OCI-LY3 (cell line): ENCODE data around the gene SGPL1.

ENCODE experiments used
- H2AFZ ChIP-seq: fragments of 200-600, 300-600 bp; shearing (Covaris generic); 2 replicates; pipeline ENCODE4 v1.6.0; 2014; ENCODE audit warnings: antibody characterized with exemption, low read depth, low read length
- H3K27ac ChIP-seq: fragments of 200-600, 300-600 bp; sonication (generic); 2 replicates; pipeline ENCODE4 v1.5.1; 2014; ENCODE audit warnings: mild to moderate bottlenecking, low read length, moderate library complexity, mixed read lengths
- H3K27me3 ChIP-seq: fragments of 200-600, 300-600 bp; sonication (generic); 2 replicates; pipeline ENCODE4 v1.6.1; 2014; ENCODE audit warnings: low read depth, low read length, mixed read lengths
- H3K36me3 ChIP-seq: fragments of 200-600, 300-600 bp; sonication (generic); replicated peaks from 2 replicates; pipeline ENCODE3; 2014; ENCODE audit warnings: low read depth, low read length, mixed read lengths
- H3K4me1 ChIP-seq: fragments of 300-600, 200-600 bp; sonication (generic); 2 replicates; pipeline ENCODE4 v1.6.1; 2014; ENCODE audit warnings: low read length, mixed read lengths
- H3K4me2 ChIP-seq: fragments of 200-600, 300-600 bp; sonication (generic); 2 replicates; pipeline ENCODE4 v1.6.1; 2014; ENCODE audit warnings: low read length, mixed read lengths
- H3K4me3 ChIP-seq: fragments of 300-600, 200-600 bp; sonication (generic); 2 replicates; pipeline ENCODE4 v1.5.1; 2014; ENCODE audit warnings: antibody characterized with exemption, mild to moderate bottlenecking, low read length, moderate library complexity
- H3K79me2 ChIP-seq: fragments of 300-600, 200-600 bp; shearing (Covaris generic); 2 replicates; pipeline ENCODE4 v1.6.1; 2014; ENCODE audit warnings: mild to moderate bottlenecking, low read length, mixed read lengths
- H3K9ac ChIP-seq: fragments of 300-600, 200-600 bp; shearing (Covaris generic); 2 replicates; pipeline ENCODE4 v1.6.0; 2014; ENCODE audit warnings: mild to moderate bottlenecking, low read length, moderate library complexity
- H3K9me3 ChIP-seq: fragments of 200-600, 300-600 bp; shearing (Covaris generic); 2 replicates; pipeline ENCODE4 v1.6.1; 2014; ENCODE audit warnings: low read length, mixed read lengths; ENCODE audit not compliant: insufficient read depth
- H4K20me1 ChIP-seq: fragments of 200-600, 300-600 bp; sonication (generic); 2 replicates; pipeline ENCODE4 v1.6.1; 2016; ENCODE audit warnings: low read length, mixed read lengths; ENCODE audit not compliant: insufficient read depth
- EZH2phosphoT487 ChIP-seq: fragments of 200-600 bp; shearing (Covaris generic); IDR thresholded peaks from 2 replicates; pipeline ENCODE4 v1.6.1; 2018; ENCODE audit warnings: antibody characterized with exemption, mixed run types, low read depth
- TF ChIP-seq, protein P1 (sequence below): fragments of 200-600, 300-600 bp; sonication (generic); IDR thresholded peaks from 2 replicates; pipeline ENCODE4 v1.5.1; 2014; ENCODE audit warnings: antibody characterized with exemption, low read length, low read depth

Gene SGPL1

DNA sequence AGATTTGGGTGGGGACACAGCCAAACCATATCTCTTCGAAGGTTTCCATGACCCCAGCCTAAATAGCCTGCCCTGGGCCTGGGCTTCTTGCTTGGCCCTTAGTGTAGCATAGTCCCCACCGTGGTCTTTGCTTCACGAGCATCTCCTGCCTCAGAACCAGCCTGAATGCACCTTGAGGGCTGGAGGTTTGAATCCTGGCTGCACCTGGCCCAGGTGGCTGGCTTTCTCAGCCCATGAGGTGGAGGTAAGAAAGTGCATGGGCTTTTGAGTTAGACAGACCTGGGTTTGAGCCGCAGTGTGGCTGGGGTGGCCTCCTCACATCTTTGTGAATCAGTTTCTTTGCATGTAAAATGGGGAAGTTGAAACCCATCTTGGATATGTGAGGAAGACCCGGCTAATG, 96.8 kb downstream of the SGPL1 start:
- Histone ChIP-seq H2AFZ (no peak overlapping the region), H3K27me3 (no peaks in the 10 kb centered on the region), H3K4me1 (no peaks in the 10 kb centered on the region), H3K27ac (no peak overlapping the region), H4K20me1 (no peaks in the 10 kb centered on the region), H3K9me3 (no peaks in the 10 kb centered on the region), H3K36me3 (no peaks in the 10 kb centered on the region), H3K4me2 (no peak overlapping the region), H3K79me2 (no peaks in the 10 kb centered on the region), H3K9ac (no peak overlapping the region), H3K4me3 (no peak overlapping the region)
- no peak for TF ChIP-seq EZH2phosphoT487
- TF ChIP-seq, protein P1, sequence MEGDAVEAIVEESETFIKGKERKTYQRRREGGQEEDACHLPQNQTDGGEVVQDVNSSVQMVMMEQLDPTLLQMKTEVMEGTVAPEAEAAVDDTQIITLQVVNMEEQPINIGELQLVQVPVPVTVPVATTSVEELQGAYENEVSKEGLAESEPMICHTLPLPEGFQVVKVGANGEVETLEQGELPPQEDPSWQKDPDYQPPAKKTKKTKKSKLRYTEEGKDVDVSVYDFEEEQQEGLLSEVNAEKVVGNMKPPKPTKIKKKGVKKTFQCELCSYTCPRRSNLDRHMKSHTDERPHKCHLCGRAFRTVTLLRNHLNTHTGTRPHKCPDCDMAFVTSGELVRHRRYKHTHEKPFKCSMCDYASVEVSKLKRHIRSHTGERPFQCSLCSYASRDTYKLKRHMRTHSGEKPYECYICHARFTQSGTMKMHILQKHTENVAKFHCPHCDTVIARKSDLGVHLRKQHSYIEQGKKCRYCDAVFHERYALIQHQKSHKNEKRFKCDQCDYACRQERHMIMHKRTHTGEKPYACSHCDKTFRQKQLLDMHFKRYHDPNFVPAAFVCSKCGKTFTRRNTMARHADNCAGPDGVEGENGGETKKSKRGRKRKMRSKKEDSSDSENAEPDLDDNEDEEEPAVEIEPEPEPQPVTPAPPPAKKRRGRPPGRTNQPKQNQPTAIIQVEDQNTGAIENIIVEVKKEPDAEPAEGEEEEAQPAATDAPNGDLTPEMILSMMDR = no peak

DNA sequence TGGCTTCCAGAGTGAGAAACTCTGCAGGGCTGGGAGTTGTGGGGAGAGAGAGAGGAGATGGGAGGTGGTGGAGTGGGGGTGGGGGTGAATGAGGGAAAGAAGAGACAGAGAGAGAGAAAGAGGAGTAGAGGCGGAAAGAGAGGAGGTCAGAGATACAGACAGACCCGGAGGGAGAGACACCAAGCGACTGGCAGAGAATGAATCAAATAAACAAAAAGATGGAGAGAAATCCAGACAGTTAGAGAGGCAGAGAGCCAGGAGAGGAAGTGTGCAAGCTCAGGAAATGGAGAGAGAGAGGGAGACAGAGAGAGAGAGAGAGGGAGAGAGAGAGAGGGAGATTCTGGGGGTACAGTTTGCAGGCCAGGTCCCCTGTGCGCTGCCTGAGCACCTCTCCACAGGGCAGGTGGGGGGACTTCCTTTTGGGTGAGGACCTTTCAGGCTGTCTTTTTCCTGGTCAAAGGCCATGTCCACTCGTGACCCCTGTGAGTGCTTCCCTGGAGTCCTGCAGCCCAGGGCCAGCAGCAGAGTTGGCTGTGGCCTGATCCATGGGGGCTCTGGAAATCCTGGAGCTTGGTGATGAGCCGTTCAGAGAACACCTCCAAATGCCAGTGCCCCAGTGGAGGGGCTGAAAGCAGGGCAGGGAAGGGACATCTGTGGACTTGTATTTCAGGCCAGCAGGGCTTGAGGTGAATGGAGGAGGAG, 97.6 kb downstream of the SGPL1 start:
- Histone ChIP-seq H3K4me2 (no peak overlapping the region), H3K27ac (no peak overlapping the region), H3K27me3 (no peaks in the 10 kb centered on the region), H4K20me1 (no peaks in the 10 kb centered on the region), H3K36me3 (no peaks in the 10 kb centered on the region), H3K4me1 (no peaks in the 10 kb centered on the region), H3K9ac (no peak overlapping the region), H3K4me3 (no peak overlapping the region), H3K9me3 (no peaks in the 10 kb centered on the region), H2AFZ (no peak overlapping the region), H3K79me2 (no peaks in the 10 kb centered on the region)
- no peak for TF ChIP-seq EZH2phosphoT487
- TF ChIP-seq, protein P1 = no peak

DNA sequence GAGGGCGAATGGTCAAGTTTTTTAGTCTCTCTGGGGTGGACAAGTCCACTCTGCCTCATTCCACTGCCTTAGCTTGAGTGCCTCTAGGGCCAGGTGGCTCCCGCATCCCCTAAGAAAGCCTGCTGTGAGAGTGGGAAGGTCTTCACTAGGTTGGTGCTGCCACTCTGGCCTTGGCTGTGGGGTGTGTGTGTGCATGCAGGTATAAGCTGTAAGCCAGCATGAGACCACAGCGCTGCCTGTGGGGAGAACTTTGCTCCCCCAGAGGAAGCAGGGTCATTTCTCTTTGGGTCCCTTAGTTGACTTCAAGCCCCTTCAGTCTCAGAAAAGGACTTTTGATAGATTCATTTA, 98.1 kb downstream of the SGPL1 start:
- no peaks in the 10 kb centered on the region for H3K4me1 ChIP-seq
- H3K9ac ChIP-seq = no peak overlapping the region
- H2AFZ ChIP-seq = no peak overlapping the region
- no peak overlapping the region for H3K27ac ChIP-seq
- H3K27me3 ChIP-seq = no peaks in the 10 kb centered on the region
- H3K4me3 ChIP-seq = no peak overlapping the region
- no peaks in the 10 kb centered on the region for H4K20me1 ChIP-seq
- TF ChIP-seq EZH2phosphoT487 = no peak
- TF ChIP-seq, protein P1 = no peak
- H3K4me2 ChIP-seq = no peak overlapping the region
- H3K36me3 ChIP-seq = no peaks in the 10 kb centered on the region
- no peaks in the 10 kb centered on the region for H3K79me2 ChIP-seq
- no peaks in the 10 kb centered on the region for H3K9me3 ChIP-seq

DNA sequence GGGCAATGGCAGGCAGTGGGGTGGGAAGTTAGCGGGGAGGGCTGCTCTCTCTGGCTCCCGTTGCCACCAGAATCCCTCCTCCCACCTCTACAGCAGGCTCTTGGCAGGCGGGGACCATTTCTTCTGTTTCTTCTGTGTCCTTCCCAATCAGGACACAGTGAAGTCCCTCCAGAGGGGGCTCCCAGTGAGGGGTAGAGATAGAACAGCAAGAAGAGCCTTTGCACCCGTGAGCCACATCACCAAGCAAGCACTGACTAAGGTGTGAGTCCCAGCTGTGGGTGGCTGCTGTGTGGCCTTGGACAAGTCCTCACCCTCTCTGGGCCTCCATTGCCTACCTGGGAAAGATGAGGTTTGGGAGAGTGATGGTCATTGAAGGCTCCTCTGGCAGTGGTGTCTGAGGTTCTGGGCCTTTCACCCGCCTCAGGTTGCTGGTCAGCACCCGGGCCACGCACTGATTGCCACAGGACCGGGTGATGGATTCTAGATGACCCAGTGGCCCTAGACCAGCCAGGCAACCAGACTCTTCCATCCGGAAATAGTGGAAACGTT, 98.6 kb downstream of the SGPL1 start:
- Histone ChIP-seq H3K27me3 (no peaks in the 10 kb centered on the region), H3K27ac (no peak overlapping the region), H2AFZ (no peak overlapping the region), H3K4me3 (no peak overlapping the region), H3K79me2 (no peaks in the 10 kb centered on the region), H3K4me2 (no peak overlapping the region), H4K20me1 (no peaks in the 10 kb centered on the region), H3K9ac (no peak overlapping the region), H3K4me1 (no peaks in the 10 kb centered on the region), H3K36me3 (no peaks in the 10 kb centered on the region), H3K9me3 (no peaks in the 10 kb centered on the region)
- TF ChIP-seq EZH2phosphoT487 = no peak
- TF ChIP-seq, protein P1 = no peak
